NCI-H2081 treated with DMSO at 0.1 percent for 48 hours (cell line): Measurements from ENCODE around the gene KCNS1.

Source experiments
- DNase-seq: peaks from one replicate; lab custom pipeline; 2025; lab: John Stamatoyannopoulos, UW

KCNS1 gene

DNA sequence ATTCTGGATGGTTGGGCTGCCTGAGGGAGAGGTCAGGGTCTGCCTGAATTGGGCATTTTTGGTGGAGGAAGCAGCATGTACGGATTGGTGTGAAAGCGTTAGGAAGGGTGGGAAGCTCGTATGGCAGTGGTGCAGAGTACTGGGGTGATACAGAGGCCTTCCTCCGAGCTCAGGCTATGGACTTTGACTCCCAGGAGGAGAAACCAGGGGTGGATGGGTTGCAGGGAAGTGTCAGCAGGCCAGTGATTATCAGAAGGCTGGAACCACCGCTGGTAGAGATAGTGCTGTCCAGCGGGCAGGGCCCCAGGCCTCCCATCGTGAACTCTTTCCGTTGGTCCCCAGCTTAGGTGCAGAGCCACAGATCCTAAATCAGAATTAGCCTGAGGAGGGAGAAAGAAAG, 8.7 kb upstream of the KCNS1 start:
- no peak for DNase-seq

GRCh38 chr20:45105317-45105716, 4.4 kb upstream of the KCNS1 start:
- no peak for DNase-seq

- no peak for DNase-seq
Measured at GRCh38 chr20:45104786-45105185, 3.9 kb upstream of the KCNS1 start.

DNA sequence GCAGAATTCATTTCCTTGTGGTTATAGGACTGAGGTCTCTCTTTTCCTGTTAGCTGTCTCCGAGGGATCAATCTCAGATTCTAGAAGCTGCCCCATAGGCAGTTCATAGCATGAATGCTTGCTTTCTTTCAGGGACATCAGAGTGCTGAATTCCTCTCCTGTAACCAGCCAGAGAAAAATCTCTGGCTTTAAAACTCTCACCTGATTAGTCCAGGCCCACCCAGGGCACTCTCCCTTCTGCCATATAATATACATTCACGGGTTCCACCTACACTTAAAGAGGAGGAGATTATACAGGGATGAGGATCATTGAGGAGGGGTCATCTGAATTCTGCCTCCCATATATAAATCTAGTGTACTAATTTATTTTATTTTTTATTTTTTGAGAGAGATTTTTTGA, 2.1 kb upstream of the KCNS1 start:
- no peak for DNase-seq

DNA sequence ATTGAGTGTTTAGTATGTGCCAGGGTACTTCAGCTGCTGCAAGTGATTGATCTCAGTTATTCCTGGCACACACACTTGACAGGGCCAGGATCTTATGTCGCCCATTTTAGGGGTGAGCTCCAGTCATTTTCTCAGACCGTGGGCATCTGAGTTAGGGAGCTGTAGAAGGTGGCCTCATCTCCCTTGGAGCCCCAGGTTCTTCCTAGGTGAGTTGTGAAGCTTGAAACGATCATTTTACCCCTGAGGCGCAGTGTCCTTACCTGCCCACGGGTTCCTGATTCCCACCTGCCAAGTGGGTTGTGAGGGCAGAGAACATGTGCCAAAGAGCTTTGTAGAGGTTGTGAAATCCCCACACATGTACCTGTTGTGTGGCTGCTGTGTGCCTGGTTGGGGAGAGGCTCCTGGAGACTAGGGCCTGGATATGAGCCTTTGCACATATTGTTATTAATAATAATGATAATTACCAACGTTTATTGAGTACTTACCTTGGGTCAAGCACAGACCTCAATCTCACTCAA, 465 bp upstream of the KCNS1 start:
- DNase-seq: no peak

- DNase-seq: no peak
Measured at GRCh38 chr20:45098103-45098773, 2.7 kb downstream of the KCNS1 start.

GRCh38 chr20:45097485-45098102, 3.3 kb downstream of the KCNS1 start:
- DNase-seq: no peak

GRCh38 chr20:45096781-45097180, 4.1 kb downstream of the KCNS1 start:
- DNase-seq: no peak

- DNase-seq: no peak
Measured at GRCh38 chr20:45095805-45096238, 5.1 kb downstream of the KCNS1 start.

DNA sequence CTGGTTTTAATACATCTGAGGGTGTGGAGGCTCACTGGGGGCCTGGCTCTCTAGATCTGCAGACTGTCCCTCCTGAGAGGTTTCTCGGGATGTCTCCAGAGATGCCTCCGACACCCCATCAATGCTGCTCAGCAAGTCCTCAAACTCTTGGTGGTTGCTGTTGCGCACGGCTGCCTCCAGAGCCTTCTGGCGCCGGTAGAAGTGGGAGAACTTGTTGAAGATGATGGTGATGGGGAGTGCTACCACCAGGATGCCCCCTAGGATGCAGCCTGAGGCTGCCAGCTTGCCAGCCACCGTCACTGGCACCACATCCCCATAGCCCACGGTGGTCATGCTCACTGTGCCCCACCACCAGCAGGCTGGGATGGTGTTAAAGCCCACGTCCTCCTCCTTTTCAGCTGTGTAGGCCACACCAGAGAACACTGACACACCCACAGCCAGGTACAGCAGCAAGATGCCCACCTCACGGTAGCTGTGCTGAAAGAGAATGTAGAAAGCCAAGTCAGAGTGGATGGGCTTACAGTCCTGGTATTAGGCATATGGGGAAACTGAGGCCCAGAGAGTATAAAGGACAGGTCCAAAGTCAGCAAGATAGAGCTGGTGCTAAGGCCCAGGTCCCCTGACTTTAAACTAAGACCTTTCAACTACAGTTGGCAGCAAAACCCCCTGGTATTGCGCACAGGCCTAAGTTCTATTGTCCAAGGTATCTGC, 5.9 kb downstream of the KCNS1 start:
- DNase-seq: no peak

GRCh38 chr20:45094201-45094600, 6.7 kb downstream of the KCNS1 start:
- no peak for DNase-seq

DNA sequence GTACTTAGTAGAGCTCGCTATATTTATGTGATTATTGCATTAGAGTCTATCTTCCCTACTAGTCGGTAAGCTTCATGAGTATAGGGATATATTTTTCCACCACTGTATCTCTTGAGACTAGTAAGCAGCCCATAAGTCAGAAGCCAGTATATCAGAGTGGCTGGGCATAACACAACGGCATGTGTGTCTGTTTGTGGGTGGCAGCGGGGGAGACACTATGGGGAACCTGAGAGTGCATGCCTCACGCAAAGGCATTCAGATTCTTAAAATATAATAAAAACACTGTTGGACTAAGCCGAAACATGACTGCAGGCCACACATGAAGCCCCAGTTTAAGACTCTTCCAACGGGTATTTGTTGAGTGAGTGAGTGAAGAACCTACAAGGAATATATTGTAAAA, 8.0 kb downstream of the KCNS1 start:
- DNase-seq: no peak

DNA sequence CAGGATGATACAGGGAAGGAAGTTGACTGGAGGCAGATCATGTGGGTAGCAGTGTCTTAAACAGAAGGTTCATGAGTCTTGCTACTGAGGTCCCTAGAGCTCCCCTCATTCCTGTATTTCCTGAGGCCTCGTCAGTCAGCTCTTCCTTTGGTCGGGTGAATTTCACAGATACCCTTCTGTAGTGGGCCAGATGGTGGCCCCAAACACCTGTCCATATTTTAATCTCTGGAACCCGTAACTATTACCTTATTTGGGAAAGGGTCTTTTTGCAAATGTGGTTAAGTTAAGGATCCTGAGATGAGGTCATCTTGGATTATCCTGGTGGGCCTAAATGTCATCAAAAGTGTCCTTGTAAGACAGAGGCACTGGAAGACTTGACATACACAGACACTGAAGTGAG, 9.6 kb downstream of the KCNS1 start:
- DNase-seq: no peak

GRCh38 chr20:45090481-45090880, 10.4 kb downstream of the KCNS1 start:
- no peak for DNase-seq

- no peak for DNase-seq
Measured at GRCh38 chr20:45088247-45088646, 12.7 kb downstream of the KCNS1 start.

GRCh38 chr20:45087814-45088213, 13.1 kb downstream of the KCNS1 start:
- no peak for DNase-seq

- no peak for DNase-seq
Measured at GRCh38 chr20:45087097-45087790, 13.7 kb downstream of the KCNS1 start.

GRCh38 chr20:45085867-45086266, 15.1 kb downstream of the KCNS1 start:
- no peak for DNase-seq

DNA sequence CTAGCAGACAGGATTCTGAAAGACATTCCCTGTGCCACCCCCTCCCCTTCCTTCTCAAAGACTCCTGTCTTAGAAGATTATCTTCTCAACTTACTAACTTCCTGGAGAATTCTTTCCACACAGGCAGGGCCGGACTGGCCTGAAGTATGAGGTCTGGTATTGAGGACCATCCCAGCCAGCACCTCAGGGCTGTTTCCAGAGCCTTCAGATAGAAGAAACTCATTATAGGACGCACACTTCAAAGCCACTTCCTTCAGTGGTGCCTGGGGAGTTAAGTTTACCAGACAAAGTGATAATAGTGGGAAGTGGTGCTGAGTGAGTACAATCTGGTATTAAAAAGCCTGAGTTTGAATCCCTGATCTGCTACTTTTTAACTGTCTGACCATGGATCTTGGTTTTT, 15.6 kb downstream of the KCNS1 start:
- DNase-seq: no peak

GRCh38 chr20:45083127-45083526, 17.8 kb downstream of the KCNS1 start:
- no peak for DNase-seq

DNA sequence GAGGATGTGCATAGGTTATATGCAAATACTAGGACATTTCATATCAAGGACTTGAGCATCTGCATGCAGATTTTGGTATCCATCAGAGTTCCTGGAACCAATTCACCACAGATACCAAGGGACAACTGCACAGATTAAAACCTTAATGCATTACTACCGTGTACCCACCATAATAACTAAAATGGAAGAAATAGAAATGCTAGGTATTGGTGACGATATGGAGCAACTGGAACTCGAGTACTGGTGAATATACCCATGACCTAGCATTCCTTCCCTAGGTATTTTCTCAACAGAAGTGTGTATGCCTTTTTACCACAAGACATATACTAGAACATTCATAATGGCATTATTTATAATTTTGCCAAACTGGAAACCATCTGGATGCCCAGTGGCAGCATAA, 18.5 kb downstream of the KCNS1 start:
- DNase-seq: no peak

- no peak for DNase-seq
Measured at GRCh38 chr20:45080867-45081624, 19.9 kb downstream of the KCNS1 start.
